ENCODE measurements around the gene NFKB1. TPM values are rescaled to one million over a fixed set of nuclear protein-coding genes. Genes with fewer than 3 reads are reported as not detected.

NFKB1 gene
- polyA plus RNA-seq, 1 donor (not counting 4 experiments of a cell fraction or from before 2014, with no cell fraction given), result 21.8 TPM

DNA sequence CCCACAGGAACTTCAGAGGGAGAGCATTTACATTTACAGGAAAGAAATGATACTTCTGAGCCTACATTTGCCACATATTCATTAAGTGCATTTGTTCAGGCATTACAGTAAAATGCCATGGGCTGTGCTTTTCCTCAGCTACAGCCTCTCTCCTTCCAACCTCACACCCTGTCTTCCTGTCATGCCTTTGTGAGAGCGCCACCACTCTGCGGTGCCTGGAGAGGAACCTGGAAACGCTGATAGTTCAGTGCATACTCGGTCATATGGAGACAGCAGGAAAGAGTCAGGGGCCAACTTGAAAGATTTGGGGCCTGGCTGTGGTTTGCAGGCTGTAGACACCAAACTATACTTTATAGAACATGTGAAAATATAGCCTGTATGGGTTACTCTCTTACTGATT, 40.5 kb downstream of the NFKB1 start:
- dilution Hi-C loops (cut with MboI; ENCODE audit: extremely low pct_ligation_motif_present, low sequenced_read_pairs), result no loop called here
- H3K9ac ChIP-seq (ENCODE audit: control insufficient read depth, extremely low read depth, insufficient read depth, low read length), result no peak overlapping the region
- no peak overlapping the region for H3K27ac ChIP-seq (ENCODE audit: control insufficient read depth, insufficient read depth, low read length)
- no peaks in the 10 kb centered on the region for H3K9me3 ChIP-seq (ENCODE audit: control insufficient read depth, low read depth, low read length)
- DNase-seq (ENCODE audit: low read depth, low spot score), result no peak
- H3K27me3 ChIP-seq (ENCODE audit: control insufficient read depth, extremely low read depth, insufficient read depth, low read length), result no peaks in the 10 kb centered on the region
- H3K9me1 ChIP-seq (ENCODE audit: control insufficient read depth, extremely low read depth, insufficient read depth, low read length), result no peaks in the 10 kb centered on the region
- H3K4me1 ChIP-seq (ENCODE audit: control insufficient read depth, extremely low read depth, insufficient read depth, low read length), result peaks cover 38% of the 10 kb centered on the region
- H3K4me2 ChIP-seq (ENCODE audit: control insufficient read depth, extremely low read depth, insufficient read depth, low read depth, low read length), result peak overlapping the region; percentile 46
- peaks cover 0 to 9% of the 10 kb centered on the region in 2 experiments for H3K36me3 ChIP-seq (ENCODE audit: control insufficient read depth in 2 of 2, extremely low read depth in 1 of 2, insufficient read depth in 2 of 2, low read length in 2 of 2)
- FAIRE-seq, result peak; percentile 93
- no peak overlapping the region for H2AFZ ChIP-seq (ENCODE audit: control insufficient read depth, low read length)
- no peaks in the 10 kb centered on the region for H4K20me1 ChIP-seq (ENCODE audit: control insufficient read depth, extremely low read depth, insufficient read depth, low read length)
- H3K4me3 ChIP-seq (ENCODE audit: control insufficient read depth in 2 of 3, extremely low read depth in 1 of 3, insufficient read depth in 2 of 3, low read depth in 1 of 3, low read length in 3 of 3), result no peak overlapping the region
- peaks cover 5% of the 10 kb centered on the region for H3K79me2 ChIP-seq (ENCODE audit: control insufficient read depth, insufficient read depth, low read length)
- TF ChIP-seq CTCF (optimal IDR thresholded peaks at IDR 0.05 in 1 of 3, IDR thresholded peaks at IDR 0.05 in 1 of 3, conservative IDR thresholded peaks at IDR 0.05 in 1 of 3; ENCODE audit: extremely low read depth in 1 of 3, insufficient read depth in 2 of 3, low read length in 3 of 3), result peak; percentile 68 to 88 (median 79)
- TF ChIP-seq EZH2 (IDR thresholded peaks at IDR 0.05; ENCODE audit: low read length), result no peak

- dilution Hi-C loops (cut with MboI; ENCODE audit: extremely low pct_ligation_motif_present, low sequenced_read_pairs), result no loop called here
- Histone ChIP-seq H3K4me2 (ENCODE audit: control insufficient read depth, extremely low read depth, insufficient read depth, low read depth, low read length) (peak overlapping the region; percentile 92), H3K79me2 (ENCODE audit: control insufficient read depth, insufficient read depth, low read length) (peaks cover 5% of the 10 kb centered on the region), H3K36me3 (ENCODE audit: control insufficient read depth in 2 of 2, extremely low read depth in 1 of 2, insufficient read depth in 2 of 2, low read length in 2 of 2) (peaks cover 0 to 9% of the 10 kb centered on the region in 2 experiments), H3K9me3 (ENCODE audit: control insufficient read depth, low read depth, low read length) (no peaks in the 10 kb centered on the region), H3K27me3 (ENCODE audit: control insufficient read depth, extremely low read depth, insufficient read depth, low read length) (no peaks in the 10 kb centered on the region), H2AFZ (ENCODE audit: control insufficient read depth, low read length) (peak overlapping the region; percentile 51), H3K27ac (ENCODE audit: control insufficient read depth, insufficient read depth, low read length) (peak overlapping the region; percentile 95), H4K20me1 (ENCODE audit: control insufficient read depth, extremely low read depth, insufficient read depth, low read length) (no peaks in the 10 kb centered on the region), H3K4me3 (ENCODE audit: control insufficient read depth in 2 of 3, extremely low read depth in 1 of 3, insufficient read depth in 2 of 3, low read depth in 1 of 3, low read length in 3 of 3) (peak overlapping the region in 2 of 3 experiments; percentile 43 to 47), H3K4me1 (ENCODE audit: control insufficient read depth, extremely low read depth, insufficient read depth, low read length) (peaks cover 26% of the 10 kb centered on the region), H3K9ac (ENCODE audit: control insufficient read depth, extremely low read depth, insufficient read depth, low read length) (peak overlapping the region; percentile 79), H3K9me1 (ENCODE audit: control insufficient read depth, extremely low read depth, insufficient read depth, low read length) (no peaks in the 10 kb centered on the region)
- peak; percentile 75 for FAIRE-seq
- no peak for DNase-seq (ENCODE audit: low read depth, low spot score)
- TF ChIP-seq EZH2 (IDR thresholded peaks at IDR 0.05; ENCODE audit: low read length) (no peak), CTCF (optimal IDR thresholded peaks at IDR 0.05 in 1 of 3, IDR thresholded peaks at IDR 0.05 in 1 of 3, conservative IDR thresholded peaks at IDR 0.05 in 1 of 3; ENCODE audit: extremely low read depth in 1 of 3, insufficient read depth in 2 of 3, low read length in 3 of 3) (no peak)
These were observed 42.1 kb downstream of the NFKB1 start for GRCh38 chr4:102543030-102543928.

Data from keratinocyte (primary cell).